K562 (cell line): Measurements from ENCODE around the gene ZNF692. TPM values are rescaled to one million over a fixed set of nuclear protein-coding genes. Genes with fewer than 3 reads are reported as not detected.

Source experiments
- ASH1L ChIP-seq: fragments of 450-650 bp; IDR thresholded peaks from 2 replicates; pipeline ENCODE4 v1.6.1; 2018; ENCODE audit warnings: borderline replicate concordance, mild to moderate bottlenecking, low read depth; ENCODE audit not compliant: partially characterized antibody
- HDAC2 ChIP-seq: fragments of 450-650 bp; IDR thresholded peaks from 2 replicates; pipeline ENCODE4 v1.6.1; 2016; ENCODE audit warnings: mild to moderate bottlenecking
- MEF2D ChIP-seq: conservative IDR thresholded peaks from 2 replicates; pipeline ENCODE4 v1.6.1; 2016; ENCODE audit warnings: low read depth, missing genetic modification characterization, missing compliant biosample characterization
- PHF20 ChIP-seq: fragments of 450-650 bp; IDR thresholded peaks from 2 replicates; pipeline ENCODE4 v1.6.1; 2018; ENCODE audit not compliant: partially characterized antibody
- SMAD4 ChIP-seq: fragments of 250-450 bp; sonication (Bioruptor Pico); conservative IDR thresholded peaks from 2 replicates; pipeline ENCODE4 v1.8.0; 2021; ENCODE audit warnings: inconsistent platforms, mild to moderate bottlenecking, moderate library complexity
- TCF7 ChIP-seq: sonication (generic); IDR thresholded peaks from 2 replicates; pipeline ENCODE4 v1.6.1; 2016; ENCODE audit warnings: antibody characterized with exemption, borderline replicate concordance
- TEAD1 ChIP-seq, 2 experiments: fragments of 450-650 bp in 1 of 2; sonication (generic) in 1 of 2; formaldehyde crosslinking; IDR thresholded peaks; 2 replicates each; pipeline versions ENCODE4 v1.4.0 to v1.8.0; 2020 to 2022; ENCODE audit warnings: mild to moderate bottlenecking in 2 of 2, missing genetic modification reagents in 1 of 2
- TEAD4 ChIP-seq, 2 experiments: sonication (generic) in 1 of 2; formaldehyde crosslinking in 1 of 2; IDR thresholded peaks; 2 replicates each; pipeline versions ENCODE4 v1.6.1 to v1.8.0; 2012 to 2022; ENCODE audit warnings: borderline replicate concordance in 1 of 2, inconsistent platforms in 1 of 2, low read length in 1 of 2, mild to moderate bottlenecking in 1 of 2, missing genetic modification reagents in 1 of 2
- ZNF143 ChIP-seq: sonication (generic); formaldehyde crosslinking; IDR thresholded peaks from 2 replicates; pipeline ENCODE4 v1.9.0; 2022; ENCODE audit warnings: mild to moderate bottlenecking, missing genetic modification reagents
- ZNF316 ChIP-seq: fragments of 450-650 bp; IDR thresholded peaks from 2 replicates; pipeline ENCODE4 v1.6.1; 2016
- ZNF717 ChIP-seq: fragments of 250-450 bp; sonication (Bioruptor Pico); IDR thresholded peaks from 2 replicates; pipeline ENCODE4 v1.5.0; 2021
- polyA plus RNA-seq, 8 experiments: library from polyadenylated mRNA; depleted of rRNA in 4 of 8; stranded (reverse) in 5 of 8; unstranded in 3 of 8; fragments of >200 nt; fragmentation: Nextera tagmentation in 2 of 8; fragmentation: Illumina TruSeq in 1 of 8; extraction: Ambion mirVana in 2 of 8; extraction: Trizol in 1 of 8; gene quantifications; 2 replicates each; pipeline versions ENCODE4 v1.2.1 to v1.2.3, GENCODE V29; 2011 to 2014; ENCODE audit warnings: inconsistent platforms in 1 of 8, missing spikeins in 1 of 8
- total RNA-seq, 7 experiments: library from RNA; depleted of rRNA in 6 of 7; stranded (reverse); fragments of >200 nt in 6 of 7; fragmentation: Illumina TruSeq in 2 of 7; extraction: Trizol in 2 of 7; gene quantifications; 2 replicates each; pipeline versions ENCODE4 v1.2.1 to v1.2.3, GENCODE V29; 2011 to 2021; ENCODE audit warnings: low replicate concordance in 1 of 7
- TF ChIP-seq, protein P1 (sequence below): IDR thresholded peaks from 2 replicates; pipeline ENCODE4 v1.6.1; 2011; ENCODE audit warnings: borderline replicate concordance, low read depth, mild to moderate bottlenecking, moderate library complexity, low read length; ENCODE audit not compliant: insufficient read depth, poor library complexity, severe bottlenecking
- TF ChIP-seq, protein P2 (sequence below): fragments of 250-450 bp; sonication (Bioruptor Pico); IDR thresholded peaks from 2 replicates; pipeline ENCODE4 v1.5.0; 2020; ENCODE audit warnings: mild to moderate bottlenecking
- TF ChIP-seq, protein P3 (sequence below): fragments of 450-650 bp; IDR thresholded peaks from 2 replicates; pipeline ENCODE4 v1.6.1; 2017; ENCODE audit warnings: antibody characterized with exemption, mild to moderate bottlenecking
- TF ChIP-seq, protein P4 (sequence below): fragments of 450-650 bp; IDR thresholded peaks from 2 replicates; pipeline ENCODE4 v1.6.1; 2017; ENCODE audit warnings: antibody characterized with exemption
- TF ChIP-seq, protein P5 (sequence below): fragments of 250-450 bp; sonication (Bioruptor Pico); IDR thresholded peaks from 2 replicates; pipeline ENCODE4 v1.4.0; 2020

Gene ZNF692
- total and polyA plus RNA-seq, 9 of the 15 experiments (the other 6 are each of a cell fraction or from before 2014, with no cell fraction given): 8.4 to 143 (median 55.9) TPM

DNA sequence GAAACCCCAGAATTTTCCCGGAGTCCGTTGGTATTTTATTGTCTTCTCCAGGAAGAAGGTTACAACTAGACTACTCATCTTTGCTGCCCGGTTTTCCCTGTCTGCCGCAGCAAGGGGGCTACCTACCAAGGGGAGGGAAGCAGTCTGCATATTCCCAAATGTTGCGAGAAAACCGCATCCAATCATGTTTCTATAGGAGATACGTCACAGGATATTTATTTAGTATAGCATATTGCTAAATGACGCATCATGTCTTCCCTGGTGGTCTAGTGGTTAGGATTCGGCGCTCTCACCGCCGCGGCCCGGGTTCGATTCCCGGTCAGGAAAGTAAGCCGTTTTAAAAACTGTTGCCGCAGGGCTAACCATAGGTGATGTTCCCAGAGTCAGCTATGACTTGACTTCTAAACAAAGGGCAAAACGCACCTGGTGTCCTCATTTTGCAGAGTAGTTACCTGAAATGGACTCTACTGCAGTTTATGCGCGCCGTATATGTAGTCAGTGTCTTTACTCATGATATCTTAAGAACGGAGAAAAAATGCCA, 15.2 kb upstream of the ZNF692 start (continued):
- TF ChIP-seq, protein P1, sequence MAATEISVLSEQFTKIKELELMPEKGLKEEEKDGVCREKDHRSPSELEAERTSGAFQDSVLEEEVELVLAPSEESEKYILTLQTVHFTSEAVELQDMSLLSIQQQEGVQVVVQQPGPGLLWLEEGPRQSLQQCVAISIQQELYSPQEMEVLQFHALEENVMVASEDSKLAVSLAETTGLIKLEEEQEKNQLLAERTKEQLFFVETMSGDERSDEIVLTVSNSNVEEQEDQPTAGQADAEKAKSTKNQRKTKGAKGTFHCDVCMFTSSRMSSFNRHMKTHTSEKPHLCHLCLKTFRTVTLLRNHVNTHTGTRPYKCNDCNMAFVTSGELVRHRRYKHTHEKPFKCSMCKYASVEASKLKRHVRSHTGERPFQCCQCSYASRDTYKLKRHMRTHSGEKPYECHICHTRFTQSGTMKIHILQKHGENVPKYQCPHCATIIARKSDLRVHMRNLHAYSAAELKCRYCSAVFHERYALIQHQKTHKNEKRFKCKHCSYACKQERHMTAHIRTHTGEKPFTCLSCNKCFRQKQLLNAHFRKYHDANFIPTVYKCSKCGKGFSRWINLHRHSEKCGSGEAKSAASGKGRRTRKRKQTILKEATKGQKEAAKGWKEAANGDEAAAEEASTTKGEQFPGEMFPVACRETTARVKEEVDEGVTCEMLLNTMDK: no peak
- TF ChIP-seq MEF2D (tag) (0 out of 2 replicates have a peak, but pooled peaks have one; percentile 34), TEAD4 (IDR thresholded peaks at IDR 0.05; ENCODE audit: low read length) (peak; percentile 72), TEAD4 (CRISPR knock-in tag; IDR thresholded peaks at IDR 0.05; ENCODE audit: borderline replicate concordance) (no peak), ZNF143 (CRISPR knock-in tag) (no peak), PHF20 (peak; percentile 38), HDAC2 (peak; percentile 54; the same call in 1 of the 2 replicates), TEAD1 (CRISPR knock-in tag; IDR thresholded peaks at IDR 0.05) (0 out of 4 replicates have a peak, but pooled peaks of 1 of the 2 experiments have one; percentile 7), TCF7 (0 out of 2 replicates have a peak, but pooled peaks have one; percentile 4), ASH1L (no peak), SMAD4 (peak; percentile 48; the same call in 1 of the 2 replicates), ZNF717 (CRISPR knock-in tag) (no peak), ZNF316 (0 out of 2 replicates have a peak, but pooled peaks have one; percentile 17)
- TF ChIP-seq, protein P2, sequence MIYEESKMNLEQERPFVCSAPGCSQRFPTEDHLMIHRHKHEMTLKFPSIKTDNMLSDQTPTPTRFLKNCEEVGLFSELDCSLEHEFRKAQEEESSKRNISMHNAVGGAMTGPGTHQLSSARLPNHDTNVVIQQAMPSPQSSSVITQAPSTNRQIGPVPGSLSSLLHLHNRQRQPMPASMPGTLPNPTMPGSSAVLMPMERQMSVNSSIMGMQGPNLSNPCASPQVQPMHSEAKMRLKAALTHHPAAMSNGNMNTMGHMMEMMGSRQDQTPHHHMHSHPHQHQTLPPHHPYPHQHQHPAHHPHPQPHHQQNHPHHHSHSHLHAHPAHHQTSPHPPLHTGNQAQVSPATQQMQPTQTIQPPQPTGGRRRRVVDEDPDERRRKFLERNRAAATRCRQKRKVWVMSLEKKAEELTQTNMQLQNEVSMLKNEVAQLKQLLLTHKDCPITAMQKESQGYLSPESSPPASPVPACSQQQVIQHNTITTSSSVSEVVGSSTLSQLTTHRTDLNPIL (CRISPR knock-in tag): peak; percentile 43; the same call in 1 of the 2 replicates
- TF ChIP-seq, protein P3, sequence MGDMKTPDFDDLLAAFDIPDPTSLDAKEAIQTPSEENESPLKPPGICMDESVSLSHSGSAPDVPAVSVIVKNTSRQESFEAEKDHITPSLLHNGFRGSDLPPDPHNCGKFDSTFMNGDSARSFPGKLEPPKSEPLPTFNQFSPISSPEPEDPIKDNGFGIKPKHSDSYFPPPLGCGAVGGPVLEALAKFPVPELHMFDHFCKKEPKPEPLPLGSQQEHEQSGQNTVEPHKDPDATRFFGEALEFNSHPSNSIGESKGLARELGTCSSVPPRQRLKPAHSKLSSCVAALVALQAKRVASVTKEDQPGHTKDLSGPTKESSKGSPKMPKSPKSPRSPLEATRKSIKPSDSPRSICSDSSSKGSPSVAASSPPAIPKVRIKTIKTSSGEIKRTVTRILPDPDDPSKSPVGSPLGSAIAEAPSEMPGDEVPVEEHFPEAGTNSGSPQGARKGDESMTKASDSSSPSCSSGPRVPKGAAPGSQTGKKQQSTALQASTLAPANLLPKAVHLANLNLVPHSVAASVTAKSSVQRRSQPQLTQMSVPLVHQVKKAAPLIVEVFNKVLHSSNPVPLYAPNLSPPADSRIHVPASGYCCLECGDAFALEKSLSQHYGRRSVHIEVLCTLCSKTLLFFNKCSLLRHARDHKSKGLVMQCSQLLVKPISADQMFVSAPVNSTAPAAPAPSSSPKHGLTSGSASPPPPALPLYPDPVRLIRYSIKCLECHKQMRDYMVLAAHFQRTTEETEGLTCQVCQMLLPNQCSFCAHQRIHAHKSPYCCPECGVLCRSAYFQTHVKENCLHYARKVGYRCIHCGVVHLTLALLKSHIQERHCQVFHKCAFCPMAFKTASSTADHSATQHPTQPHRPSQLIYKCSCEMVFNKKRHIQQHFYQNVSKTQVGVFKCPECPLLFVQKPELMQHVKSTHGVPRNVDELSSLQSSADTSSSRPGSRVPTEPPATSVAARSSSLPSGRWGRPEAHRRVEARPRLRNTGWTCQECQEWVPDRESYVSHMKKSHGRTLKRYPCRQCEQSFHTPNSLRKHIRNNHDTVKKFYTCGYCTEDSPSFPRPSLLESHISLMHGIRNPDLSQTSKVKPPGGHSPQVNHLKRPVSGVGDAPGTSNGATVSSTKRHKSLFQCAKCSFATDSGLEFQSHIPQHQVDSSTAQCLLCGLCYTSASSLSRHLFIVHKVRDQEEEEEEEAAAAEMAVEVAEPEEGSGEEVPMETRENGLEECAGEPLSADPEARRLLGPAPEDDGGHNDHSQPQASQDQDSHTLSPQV: peak; percentile 92
- TF ChIP-seq, protein P4, sequence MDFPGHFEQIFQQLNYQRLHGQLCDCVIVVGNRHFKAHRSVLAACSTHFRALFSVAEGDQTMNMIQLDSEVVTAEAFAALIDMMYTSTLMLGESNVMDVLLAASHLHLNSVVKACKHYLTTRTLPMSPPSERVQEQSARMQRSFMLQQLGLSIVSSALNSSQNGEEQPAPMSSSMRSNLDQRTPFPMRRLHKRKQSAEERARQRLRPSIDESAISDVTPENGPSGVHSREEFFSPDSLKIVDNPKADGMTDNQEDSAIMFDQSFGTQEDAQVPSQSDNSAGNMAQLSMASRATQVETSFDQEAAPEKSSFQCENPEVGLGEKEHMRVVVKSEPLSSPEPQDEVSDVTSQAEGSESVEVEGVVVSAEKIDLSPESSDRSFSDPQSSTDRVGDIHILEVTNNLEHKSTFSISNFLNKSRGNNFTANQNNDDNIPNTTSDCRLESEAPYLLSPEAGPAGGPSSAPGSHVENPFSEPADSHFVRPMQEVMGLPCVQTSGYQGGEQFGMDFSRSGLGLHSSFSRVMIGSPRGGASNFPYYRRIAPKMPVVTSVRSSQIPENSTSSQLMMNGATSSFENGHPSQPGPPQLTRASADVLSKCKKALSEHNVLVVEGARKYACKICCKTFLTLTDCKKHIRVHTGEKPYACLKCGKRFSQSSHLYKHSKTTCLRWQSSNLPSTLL: 0 out of 2 replicates have a peak, but pooled peaks have one; percentile 78
- TF ChIP-seq, protein P5, sequence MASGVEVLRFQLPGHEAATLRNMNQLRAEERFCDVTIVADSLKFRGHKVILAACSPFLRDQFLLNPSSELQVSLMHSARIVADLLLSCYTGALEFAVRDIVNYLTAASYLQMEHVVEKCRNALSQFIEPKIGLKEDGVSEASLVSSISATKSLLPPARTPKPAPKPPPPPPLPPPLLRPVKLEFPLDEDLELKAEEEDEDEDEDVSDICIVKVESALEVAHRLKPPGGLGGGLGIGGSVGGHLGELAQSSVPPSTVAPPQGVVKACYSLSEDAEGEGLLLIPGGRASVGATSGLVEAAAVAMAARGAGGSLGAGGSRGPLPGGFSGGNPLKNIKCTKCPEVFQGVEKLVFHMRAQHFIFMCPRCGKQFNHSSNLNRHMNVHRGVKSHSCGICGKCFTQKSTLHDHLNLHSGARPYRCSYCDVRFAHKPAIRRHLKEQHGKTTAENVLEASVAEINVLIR (CRISPR knock-in tag): peak; percentile 79
